ENCODE results near the gene BOLA3.

Gene BOLA3

DNA sequence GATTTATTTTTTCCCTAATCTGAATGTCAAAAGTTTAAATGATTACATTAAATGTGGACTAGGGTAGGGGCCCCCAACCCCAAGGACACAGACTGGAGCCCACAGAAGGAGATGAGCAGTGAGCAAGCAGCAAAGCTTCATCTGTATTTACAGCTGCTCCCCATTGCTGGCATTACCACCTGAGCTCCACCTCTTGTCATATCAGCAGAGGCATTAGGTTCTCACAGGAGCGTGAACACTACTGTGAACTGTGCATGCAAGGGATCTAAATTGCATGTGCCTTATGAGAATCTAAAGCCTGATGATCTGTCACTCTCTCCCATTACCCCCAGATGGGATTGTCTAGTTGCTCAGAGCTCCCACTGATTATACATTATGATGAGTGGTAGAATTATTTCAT, 27.2 kb upstream of the BOLA3 start:
- H3K4me3 ChIP-seq (ENCODE audit: low read depth, low read length): no peak overlapping the region
- no peak for DNase-seq (ENCODE audit: low read depth)
- TF ChIP-seq, protein P1, sequence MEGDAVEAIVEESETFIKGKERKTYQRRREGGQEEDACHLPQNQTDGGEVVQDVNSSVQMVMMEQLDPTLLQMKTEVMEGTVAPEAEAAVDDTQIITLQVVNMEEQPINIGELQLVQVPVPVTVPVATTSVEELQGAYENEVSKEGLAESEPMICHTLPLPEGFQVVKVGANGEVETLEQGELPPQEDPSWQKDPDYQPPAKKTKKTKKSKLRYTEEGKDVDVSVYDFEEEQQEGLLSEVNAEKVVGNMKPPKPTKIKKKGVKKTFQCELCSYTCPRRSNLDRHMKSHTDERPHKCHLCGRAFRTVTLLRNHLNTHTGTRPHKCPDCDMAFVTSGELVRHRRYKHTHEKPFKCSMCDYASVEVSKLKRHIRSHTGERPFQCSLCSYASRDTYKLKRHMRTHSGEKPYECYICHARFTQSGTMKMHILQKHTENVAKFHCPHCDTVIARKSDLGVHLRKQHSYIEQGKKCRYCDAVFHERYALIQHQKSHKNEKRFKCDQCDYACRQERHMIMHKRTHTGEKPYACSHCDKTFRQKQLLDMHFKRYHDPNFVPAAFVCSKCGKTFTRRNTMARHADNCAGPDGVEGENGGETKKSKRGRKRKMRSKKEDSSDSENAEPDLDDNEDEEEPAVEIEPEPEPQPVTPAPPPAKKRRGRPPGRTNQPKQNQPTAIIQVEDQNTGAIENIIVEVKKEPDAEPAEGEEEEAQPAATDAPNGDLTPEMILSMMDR (IDR thresholded peaks at IDR 0.05; ENCODE audit: low read depth, low read length, missing control alignments): no peak
- in situ Hi-C loops (cut with HindIII; ENCODE audit: low sequenced_read_pairs): no loop called here

DNA sequence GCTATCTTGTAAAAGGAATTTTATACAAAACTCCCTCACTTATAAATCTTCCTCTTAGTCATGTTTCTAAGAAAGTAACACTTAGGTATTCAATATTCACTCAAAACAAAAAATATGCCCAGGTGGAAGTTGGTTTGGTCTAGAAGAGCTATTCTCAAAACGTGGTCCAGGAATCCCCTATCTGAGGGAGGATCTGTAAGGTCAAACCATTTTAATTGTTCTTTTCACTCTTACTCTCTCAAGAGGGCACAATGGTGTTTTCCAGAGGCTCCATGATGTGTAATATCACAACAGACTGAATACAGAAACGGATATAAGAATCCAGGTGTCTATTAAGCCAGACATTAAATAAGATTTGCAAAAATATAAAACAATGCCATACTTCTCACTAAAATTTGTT, 21.0 kb upstream of the BOLA3 start:
- in situ Hi-C loops (cut with HindIII; ENCODE audit: low sequenced_read_pairs): no loop called here
- no peak overlapping the region for H3K4me3 ChIP-seq (ENCODE audit: low read depth, low read length)
- DNase-seq (ENCODE audit: low read depth): no peak
- TF ChIP-seq, protein P1 (IDR thresholded peaks at IDR 0.05; ENCODE audit: low read depth, low read length, missing control alignments): no peak

DNA sequence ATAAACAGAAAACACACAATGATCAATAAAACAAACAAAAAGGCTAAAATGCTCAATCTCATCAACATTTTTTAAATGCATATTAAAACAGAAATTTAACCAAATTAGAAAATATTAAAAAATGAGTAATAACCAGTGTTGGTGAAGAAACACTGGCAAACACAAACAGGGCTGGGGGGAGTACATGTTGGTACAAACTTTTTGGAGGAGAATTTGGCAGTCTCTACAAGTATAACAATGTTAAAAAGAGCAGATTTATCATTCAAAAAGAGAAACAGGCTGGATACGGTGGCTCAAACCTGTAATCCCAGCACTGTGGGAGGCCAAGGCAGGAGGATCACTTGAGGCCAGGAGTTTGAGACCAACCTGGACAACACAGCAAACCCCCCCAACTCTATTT, 17.0 kb upstream of the BOLA3 start:
- no peak overlapping the region for H3K4me3 ChIP-seq (ENCODE audit: low read depth, low read length)
- in situ Hi-C loops (cut with HindIII; ENCODE audit: low sequenced_read_pairs): no loop called here
- DNase-seq (ENCODE audit: low read depth): no peak
- TF ChIP-seq, protein P1 (IDR thresholded peaks at IDR 0.05; ENCODE audit: low read depth, low read length, missing control alignments): no peak

DNA sequence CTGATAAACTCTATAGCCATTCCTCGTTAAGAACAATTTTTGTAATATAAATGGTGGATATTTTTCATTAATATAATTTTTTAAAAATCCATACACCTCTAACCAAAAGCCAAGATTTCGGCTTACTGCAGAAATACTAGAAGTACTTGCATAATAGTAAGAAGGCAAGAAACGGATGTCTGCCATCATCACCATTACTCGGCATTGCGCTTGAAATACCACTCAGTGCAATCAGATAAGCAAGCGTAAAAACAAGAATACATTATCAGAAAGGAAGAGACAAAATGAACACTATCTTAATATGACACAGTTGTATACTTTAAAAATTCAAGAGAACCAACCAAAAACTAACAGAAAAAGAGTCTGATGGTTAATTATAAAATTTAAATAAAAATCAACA, 15.2 kb upstream of the BOLA3 start:
- TF ChIP-seq, protein P1 (IDR thresholded peaks at IDR 0.05; ENCODE audit: low read depth, low read length, missing control alignments): no peak
- DNase-seq (ENCODE audit: low read depth): no peak
- no peak overlapping the region for H3K4me3 ChIP-seq (ENCODE audit: low read depth, low read length)
- in situ Hi-C loops (cut with HindIII; ENCODE audit: low sequenced_read_pairs): no loop called here

DNA sequence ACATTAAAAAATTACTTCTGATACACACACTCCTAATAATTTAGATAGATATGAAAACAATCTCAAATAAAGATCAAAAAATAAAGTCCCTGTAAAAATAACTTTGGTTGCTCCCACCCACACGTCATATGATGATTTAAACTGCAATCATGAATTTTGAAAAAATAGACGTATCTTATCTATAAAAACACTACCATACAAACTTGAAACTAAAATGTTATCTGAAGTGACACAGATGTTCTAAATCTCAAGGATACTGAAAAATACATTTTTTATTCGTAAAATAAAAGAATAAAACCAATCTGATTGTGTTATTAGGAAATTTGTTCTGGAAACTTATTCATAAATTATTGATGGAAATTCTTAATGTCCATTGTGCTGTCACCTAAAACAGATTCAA, 8.1 kb upstream of the BOLA3 start:
- DNase-seq (ENCODE audit: low read depth): no peak
- in situ Hi-C loops (cut with HindIII; ENCODE audit: low sequenced_read_pairs): loop anchor here (5.0 kb wide), 1 partner anchor 56 kb away; no protein-coding TSS in a partner anchor
- no peak overlapping the region for H3K4me3 ChIP-seq (ENCODE audit: low read depth, low read length)
- TF ChIP-seq, protein P1 (IDR thresholded peaks at IDR 0.05; ENCODE audit: low read depth, low read length, missing control alignments): no peak

DNA sequence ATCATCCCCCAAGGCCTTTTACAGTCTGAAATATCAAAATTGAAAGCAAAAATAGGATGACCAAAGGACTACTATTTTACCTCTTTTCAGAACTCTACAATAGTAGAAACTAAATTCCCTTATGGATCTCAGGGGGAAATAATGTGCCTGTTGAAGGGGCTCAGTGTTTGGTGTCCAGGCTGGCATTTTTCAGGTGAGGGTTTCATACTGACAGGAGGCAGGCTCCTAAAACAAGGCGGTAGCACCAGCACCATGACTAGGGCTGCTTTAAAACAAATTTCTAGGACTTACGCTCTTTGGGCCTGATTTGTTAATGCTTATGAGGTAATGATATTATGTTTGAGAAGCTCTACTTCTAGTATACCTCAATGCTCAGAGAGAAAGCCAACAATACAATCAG, 5.2 kb upstream of the BOLA3 start:
- in situ Hi-C loops (cut with HindIII; ENCODE audit: low sequenced_read_pairs): no loop called here
- DNase-seq (ENCODE audit: low read depth): no peak
- no peak overlapping the region for H3K4me3 ChIP-seq (ENCODE audit: low read depth, low read length)
- TF ChIP-seq, protein P1 (IDR thresholded peaks at IDR 0.05; ENCODE audit: low read depth, low read length, missing control alignments): no peak

Measured in astrocyte of the cerebellum (primary cell).